Stimulated activated CD8-positive, alpha-beta memory T cell treated with anti-CD3 and anti-CD28 coated beads, Interleukin-4, amount 100 ng/mL, for 48 hours (primary cell): ENCODE measurements around the gene STIM1.
"Not testable (repeated sequence)": the region's sequence is repeated elsewhere in the genome, so short reads cannot be mapped to it uniquely, and the experiment has no call there.

ENCODE experiments used
- DNase-seq: peaks from one replicate; pipeline ENCODE4 v3.0.0-alpha.2; 2020

Gene STIM1

GRCh38 chr11:3989276-3989920 is 133.9 kb downstream of the STIM1 start:
- no peak for DNase-seq

GRCh38 chr11:3989921-3990290 is 134.4 kb downstream of the STIM1 start:
- no peak for DNase-seq

DNA sequence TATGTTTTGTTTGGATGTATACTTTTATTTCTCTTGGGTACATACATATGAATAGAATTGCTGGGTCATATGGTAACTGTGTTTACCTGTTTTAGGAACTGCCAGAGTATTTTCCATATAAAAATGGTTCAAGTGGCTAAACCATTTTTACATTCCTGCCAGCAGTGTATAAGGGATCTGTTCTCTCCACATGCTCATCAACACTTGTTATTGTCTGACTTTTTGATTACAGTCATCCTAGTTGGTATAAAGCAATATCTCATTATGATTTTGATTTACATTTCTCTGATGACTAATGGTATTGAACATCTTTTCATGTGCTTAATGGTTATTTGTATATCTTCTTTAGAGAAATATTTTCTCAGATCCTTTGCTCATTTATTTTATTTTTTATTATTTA is 134.9 kb downstream of the STIM1 start:
- DNase-seq = no peak

- DNase-seq = no peak
Observed at GRCh38 chr11:3992964-3993363, 137.5 kb downstream of the STIM1 start.

GRCh38 chr11:3994030-3994640 is 138.7 kb downstream of the STIM1 start:
- no peak for DNase-seq

DNA sequence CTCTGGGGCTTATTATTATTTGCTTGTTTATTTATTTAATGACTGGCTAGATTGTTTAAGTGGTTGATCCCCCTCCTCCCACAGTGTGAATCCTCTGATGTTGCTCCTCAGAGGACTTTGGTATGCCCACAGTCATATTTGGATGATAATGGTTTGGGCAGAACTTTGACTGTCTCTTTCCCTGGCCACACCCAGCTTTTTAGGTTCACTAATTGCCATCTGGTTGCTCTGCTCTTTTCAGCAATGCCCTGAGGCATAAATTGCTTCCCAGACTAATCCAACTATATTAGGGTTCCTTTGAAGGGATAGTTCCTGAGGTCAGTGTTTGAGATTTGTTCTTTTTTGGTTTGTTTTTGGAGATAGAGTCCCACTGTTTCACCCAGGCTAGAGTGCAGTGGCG is 139.8 kb downstream of the STIM1 start:
- DNase-seq = no peak

- no peak for DNase-seq
Observed at GRCh38 chr11:3995949-3996554, 140.6 kb downstream of the STIM1 start.

DNA sequence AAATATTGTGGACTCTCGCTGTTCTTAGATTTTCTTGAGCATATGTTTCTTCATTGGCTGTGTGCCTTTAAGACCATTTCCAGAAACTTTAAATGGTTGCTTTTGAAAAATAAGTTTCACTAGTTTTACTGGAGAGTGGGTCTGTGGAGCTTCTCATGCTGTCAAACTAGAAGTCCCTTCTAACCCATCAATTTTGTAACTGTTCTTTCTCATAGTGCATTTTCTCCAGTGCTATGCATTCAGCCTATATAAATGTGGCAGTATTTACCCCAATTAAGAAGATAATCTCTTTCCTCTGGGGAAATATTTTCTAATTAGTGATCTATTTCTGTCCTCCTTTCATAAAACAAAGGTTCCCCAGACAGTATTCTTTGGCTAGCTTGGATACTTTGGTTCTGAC is 141.2 kb downstream of the STIM1 start:
- DNase-seq = no peak

DNA sequence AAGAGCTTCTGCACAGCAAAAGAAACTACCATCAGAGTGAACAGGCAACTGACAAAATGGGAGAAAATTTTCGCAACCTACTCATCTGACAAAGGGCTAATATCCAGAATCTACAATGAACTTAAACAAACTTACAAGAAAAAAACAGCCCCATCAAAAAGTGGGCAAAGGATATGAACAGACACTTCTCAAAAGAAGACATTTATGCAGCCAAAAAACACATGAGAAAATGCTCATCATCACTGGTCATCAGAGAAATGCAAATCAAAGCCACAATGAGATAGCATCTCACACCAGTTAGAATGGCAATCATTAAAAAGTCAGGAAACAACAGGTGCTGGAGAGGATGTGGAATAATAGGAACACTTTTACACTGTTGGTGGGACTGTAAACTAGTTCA is 149.3 kb downstream of the STIM1 start:
- not testable (repeated sequence) for DNase-seq

DNA sequence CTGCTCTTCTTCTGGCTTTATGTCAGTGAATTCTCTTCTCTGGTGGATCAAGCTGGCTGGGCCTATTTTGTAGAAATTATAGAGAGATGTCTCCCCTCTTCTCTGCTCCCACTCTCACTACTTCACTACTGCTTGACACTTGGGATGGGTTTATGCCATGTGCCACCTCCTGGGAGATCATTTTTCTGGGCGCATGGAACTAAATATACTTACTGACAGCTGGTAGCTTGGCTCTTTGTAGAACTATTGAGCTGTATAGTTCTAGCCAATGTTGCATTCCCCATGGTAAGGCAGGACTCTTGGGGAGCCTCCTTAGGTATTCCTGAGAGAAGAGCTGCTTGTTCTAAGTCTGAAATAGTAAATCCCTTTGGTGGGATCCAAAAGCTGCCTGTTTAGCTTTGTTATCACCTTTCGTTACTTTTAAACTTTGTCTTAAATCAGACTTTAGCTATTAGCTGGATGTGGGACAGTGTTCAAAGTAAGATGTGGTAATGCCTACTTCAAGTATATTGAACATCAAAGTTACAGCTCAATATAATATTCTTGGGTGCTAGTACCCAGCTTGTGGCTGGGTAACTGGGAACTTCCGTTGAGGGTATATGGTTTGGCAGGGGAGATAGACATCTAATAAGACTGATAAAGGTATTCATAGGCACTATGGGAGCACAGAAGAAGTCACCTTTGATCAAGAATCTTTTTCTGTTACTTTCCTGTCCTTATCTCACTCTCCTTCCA is 151.6 kb downstream of the STIM1 start:
- no peak for DNase-seq

GRCh38 chr11:4008116-4008515 is 152.7 kb downstream of the STIM1 start:
- DNase-seq = no peak

DNA sequence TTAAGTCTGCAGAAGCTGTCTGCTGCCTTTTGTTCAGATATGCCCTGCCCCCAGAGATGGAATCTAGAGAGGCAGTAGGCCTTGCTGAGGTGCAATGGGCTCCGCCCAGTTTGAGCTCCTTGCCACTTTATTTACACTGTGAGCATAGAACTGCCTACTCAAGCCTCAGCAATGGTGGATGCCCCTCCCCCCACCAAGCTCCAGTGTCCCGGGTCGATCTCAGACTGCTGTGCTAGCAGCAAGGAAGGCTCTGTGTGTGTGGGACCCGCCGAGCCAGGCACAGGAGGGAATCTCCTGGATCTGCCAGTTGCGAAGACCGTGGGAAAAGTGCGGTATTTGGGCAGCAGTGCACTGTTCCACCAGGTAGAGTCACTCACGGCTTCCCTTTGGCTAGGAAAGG is 161.1 kb downstream of the STIM1 start:
- not testable (repeated sequence) for DNase-seq

DNA sequence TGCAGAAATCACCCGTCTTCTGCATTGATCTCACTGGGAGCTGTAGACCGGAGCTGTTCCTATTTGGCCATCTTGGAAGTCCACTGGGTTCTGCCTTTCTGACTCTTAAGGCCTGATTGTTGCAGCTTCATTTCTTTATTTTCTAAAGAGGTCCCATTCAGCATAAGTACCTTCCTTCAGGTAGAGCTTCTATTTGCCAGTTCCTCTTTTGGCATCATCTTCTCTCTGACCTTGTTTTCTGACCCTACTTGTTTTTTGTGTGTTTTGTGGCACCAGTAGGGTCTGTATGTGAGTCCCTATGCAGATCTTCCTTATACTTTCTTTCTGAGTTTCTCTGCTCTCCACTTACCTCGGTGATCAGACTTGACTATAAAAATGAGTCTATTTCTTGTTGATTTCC is 161.7 kb downstream of the STIM1 start:
- no peak for DNase-seq

- no peak for DNase-seq
Observed at GRCh38 chr11:4018641-4019040, 163.2 kb downstream of the STIM1 start.

GRCh38 chr11:4019891-4020290 is 164.4 kb downstream of the STIM1 start:
- DNase-seq = no peak

- no peak for DNase-seq
Observed at GRCh38 chr11:4022669-4023068, 167.2 kb downstream of the STIM1 start.

DNA sequence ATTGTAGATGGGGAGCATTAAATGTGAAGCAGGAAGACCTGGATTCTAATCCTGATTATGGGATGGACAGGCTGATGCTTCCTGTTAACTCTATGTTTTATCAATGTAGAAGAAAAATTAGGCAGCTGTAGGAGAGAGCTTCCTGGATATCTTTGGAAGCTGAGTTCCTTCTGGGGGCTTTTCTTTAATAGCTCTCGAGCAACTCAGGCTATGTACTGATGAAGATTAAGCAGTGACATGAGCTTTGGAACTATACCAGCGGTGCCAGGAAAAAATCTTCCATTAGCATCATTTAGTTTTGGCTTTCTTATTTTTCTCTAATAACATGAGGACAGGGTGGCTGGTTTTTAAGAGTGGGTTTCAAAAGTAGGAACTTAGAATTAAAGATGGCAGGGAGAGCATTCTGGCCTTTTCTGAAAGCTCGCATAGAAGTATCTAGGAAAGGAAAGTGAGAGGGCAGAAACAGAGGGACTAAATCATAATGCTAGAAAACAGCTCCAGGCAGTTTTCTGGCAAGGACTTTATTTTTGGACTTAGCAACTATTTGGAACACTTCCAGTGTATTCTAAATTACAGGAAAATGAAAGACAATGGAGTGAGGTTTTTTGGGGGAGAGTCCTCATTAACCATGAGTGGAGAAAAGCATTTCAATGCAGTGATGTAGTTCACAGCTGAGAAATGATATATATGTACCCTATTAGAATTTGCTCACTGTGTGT is 169.9 kb downstream of the STIM1 start:
- no peak for DNase-seq

GRCh38 chr11:4025967-4026324 is 170.5 kb downstream of the STIM1 start:
- no peak for DNase-seq

DNA sequence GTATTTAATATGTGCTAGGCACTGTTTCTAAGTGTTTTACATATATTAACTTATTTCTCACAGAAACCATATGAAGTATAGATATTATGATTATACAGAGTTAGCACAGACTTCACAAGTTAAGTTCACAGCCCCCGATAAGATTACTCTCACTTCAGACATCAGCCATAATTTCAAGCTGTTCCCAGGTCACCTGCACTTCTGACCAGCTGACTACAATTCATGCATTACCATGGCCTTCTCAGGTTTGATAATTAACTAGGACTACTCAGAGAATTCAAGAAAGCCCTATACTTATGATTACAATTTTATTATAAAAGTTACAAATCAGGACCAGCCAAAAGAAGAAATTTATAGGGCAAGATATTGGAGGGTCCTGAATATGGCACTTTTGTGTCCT is 170.9 kb downstream of the STIM1 start:
- no peak for DNase-seq

DNA sequence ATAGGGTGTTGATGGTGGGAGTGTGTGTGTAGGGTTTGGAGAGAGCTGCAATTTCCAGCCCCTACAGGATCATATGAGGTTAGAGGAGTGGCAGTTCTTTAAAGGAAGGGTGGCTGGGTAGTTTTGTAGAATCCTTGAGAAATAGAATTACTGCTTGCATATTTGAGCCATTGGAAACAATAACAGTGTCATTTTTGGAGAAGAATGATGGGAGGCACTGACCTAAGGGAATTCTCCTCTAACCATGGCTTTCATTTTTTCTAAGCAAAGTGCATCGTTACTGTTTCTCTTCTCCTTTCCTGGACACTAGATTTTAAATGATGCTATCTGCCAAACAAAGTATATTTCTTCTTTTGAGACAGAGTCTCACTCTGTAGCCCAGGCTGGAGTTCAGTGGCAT is 172.3 kb downstream of the STIM1 start:
- DNase-seq = no peak

- DNase-seq = no peak
Observed at GRCh38 chr11:4030197-4030596, 174.7 kb downstream of the STIM1 start.

GRCh38 chr11:4032097-4032496 is 176.6 kb downstream of the STIM1 start:
- DNase-seq = no peak

GRCh38 chr11:4035985-4036384 is 180.5 kb downstream of the STIM1 start:
- DNase-seq = no peak
